DMS79 treated with DMSO at 0.1 percent for 48 hours (cell line): ENCODE measurements around the gene SRC.

Experiments used
- DNase-seq: peaks from one replicate; lab custom pipeline; 2025; lab: John Stamatoyannopoulos, UW

The SRC gene

DNA sequence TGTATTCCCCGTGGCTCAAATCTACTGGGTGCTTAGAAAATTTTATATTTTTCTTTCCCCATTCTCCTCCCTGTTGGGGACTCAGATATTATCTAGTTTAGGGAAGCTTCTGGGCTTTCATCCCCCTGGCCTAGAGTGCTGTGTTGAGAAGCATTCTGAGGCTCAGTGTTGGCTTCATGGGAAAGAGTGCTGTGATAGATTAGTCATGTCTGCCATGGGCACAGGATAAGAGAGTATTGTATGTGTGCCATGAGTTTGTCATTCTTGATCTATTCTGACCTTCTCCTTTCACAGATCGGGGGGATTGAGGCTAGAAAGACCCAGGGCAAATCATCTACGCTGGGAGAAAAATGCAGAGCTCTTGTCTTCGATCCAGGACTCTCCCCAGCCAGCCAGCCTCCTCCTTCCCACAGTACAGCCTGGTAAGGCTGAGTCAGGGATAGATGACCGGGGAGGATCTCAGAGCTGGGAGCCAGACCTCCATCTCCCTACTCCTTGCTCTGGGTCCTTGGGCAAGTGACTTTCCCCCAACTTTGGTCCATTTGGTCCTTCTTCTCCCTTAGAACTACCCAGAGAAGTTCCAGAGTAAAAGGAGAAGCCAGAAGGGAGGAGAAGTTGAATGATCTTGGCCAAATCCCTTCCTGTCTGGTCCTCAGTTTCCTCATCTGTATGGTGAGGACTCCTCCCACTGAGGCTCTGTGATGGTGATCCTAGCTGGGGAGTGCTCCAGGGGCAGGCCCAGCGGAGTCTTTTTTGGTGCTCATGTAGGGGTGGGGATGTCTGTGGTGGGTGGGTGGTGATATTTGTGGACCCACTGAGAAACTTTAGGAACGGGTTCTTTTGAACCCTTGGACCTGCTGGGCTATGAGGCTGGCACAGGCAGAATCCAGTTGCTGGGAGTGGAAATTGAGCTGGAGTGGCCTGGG is 5.0 kb downstream of the SRC start:
- DNase-seq: no peak

DNA sequence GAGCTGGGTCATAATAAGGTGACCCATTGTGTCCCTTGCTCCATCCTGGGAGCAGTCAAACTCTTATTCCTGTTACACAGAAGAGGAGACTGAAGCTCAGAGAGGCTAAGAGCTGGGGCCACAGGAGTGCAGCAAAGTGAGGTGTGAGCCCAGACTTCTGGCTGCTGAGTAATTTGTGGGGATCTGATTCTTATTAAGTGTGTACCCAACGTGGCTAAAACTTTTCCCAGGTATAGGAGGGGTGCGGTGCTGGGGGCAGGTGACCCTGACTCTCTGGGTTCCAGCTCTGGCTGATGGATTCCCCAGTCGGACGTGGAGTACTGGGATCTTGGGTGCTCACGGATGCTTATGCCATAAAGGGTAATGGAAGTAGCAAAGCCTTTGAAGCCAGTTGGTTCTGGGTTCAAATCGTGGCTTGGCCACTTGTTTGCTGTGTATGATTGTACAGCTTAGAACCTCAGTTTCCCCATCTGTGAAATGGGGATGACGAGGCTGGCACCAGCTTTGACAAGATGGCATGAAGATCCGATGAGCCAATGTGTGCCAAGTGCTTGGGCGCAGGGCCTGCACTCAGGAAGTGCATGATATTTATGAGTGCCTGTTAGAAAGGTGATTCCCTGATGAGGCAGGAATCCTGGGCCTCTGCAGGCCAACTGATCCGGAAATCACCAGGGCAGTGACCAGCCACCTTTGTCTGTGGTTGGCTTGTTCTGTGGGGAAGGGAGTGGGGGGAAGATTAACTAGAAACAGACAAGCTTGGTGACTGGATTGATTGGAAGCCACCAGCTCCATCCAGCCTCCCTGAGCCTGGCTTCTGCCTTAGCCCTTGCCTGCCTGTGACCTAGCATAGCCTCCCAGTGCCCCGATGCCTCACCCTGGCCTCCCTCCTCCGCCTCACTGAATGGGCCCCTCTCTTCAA is 6.0 kb downstream of the SRC start:
- DNase-seq: no peak

DNA sequence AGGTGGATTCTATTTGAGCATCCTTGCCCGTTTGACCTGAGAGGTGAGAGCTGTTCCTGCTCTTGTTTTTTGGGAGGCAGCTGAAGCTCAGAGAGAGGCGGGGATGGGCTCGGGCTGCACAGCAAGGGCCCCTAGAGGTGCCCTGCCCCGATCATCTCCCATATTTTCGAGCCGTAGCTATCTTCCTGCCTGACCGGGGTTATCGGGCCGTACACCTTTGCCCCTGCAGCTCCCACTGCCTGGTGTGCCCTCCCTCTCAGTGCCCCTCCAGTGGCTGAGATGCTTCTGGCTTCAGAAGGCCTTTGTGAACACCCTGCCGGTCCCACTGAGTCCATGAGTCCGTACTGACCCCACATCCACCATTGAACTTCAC is 6.7 kb downstream of the SRC start:
- no peak for DNase-seq

DNA sequence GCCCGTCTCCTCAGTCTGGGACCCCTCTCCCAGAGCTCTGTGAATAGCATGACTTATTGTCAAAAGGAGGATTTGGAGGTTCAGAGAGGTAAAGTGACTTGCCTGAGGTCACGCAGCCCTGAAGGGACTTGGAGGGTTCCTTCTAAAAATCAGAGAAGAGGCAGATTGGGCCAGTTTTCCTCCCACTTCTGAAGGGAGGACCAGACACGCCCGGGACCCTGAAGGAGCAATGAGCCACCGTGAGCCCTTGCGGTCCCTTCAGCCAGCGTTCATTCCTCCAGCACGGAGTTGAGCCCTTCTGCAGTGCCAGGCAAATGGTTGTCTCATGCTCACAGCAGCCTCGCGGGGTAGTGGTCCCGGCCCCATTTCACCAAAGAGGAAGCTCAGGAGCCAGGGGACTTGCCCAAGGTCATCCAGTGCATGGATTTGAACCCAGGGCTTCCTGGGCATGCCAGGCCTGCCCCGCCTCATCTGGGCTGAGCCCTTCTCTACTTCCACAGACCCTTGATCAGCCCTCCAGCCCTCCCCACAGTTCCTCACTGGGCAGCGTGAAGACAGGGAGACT is 7.4 kb downstream of the SRC start:
- no peak for DNase-seq

DNA sequence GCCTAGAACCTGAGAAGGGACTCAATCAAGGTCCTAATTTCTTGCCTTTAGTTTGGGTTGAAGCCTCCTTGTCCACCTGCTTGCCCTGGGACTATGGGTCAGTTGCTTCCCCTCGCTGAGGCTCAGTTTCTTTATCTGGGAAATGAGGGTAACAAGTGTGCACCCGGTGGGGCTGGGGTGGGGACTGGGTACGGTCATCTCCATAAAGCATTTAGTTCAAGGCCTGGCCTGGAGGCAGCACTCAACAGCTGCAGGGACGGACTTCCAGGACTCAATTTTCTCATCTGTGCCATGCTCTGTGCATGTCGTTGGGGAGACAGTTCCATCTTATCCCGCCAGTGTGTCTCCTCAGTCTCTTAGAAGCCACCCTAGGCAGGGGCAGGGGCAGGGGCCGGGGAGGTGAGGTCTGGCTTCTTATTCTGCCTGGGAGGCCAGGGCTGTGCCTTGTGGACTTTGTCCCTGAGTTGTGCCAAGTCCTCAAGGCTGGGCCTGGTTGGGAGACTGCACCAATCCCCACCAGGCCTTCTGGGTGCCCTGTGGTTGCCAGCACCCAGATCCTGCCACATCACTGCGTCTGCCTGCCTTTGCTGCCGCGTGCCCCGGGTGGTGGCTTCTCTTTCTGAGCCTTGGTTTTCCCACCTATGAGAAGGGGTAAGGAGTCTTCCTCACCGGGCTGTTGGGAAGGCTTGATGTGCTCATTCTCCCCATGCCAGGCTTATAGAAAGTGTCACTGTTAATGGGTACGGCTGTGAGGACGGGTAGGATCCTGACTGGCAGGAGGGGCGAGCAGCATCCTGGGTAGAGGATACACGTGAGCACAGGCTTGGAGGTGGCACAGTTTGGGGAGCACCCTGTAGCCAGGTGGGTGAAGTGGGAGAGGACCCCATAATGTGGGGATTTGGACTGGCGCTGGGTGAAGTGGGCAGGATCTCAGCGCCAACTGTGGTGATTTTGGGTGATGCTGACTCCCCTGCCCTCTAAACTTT is 8.6 kb downstream of the SRC start:
- no peak for DNase-seq

DNA sequence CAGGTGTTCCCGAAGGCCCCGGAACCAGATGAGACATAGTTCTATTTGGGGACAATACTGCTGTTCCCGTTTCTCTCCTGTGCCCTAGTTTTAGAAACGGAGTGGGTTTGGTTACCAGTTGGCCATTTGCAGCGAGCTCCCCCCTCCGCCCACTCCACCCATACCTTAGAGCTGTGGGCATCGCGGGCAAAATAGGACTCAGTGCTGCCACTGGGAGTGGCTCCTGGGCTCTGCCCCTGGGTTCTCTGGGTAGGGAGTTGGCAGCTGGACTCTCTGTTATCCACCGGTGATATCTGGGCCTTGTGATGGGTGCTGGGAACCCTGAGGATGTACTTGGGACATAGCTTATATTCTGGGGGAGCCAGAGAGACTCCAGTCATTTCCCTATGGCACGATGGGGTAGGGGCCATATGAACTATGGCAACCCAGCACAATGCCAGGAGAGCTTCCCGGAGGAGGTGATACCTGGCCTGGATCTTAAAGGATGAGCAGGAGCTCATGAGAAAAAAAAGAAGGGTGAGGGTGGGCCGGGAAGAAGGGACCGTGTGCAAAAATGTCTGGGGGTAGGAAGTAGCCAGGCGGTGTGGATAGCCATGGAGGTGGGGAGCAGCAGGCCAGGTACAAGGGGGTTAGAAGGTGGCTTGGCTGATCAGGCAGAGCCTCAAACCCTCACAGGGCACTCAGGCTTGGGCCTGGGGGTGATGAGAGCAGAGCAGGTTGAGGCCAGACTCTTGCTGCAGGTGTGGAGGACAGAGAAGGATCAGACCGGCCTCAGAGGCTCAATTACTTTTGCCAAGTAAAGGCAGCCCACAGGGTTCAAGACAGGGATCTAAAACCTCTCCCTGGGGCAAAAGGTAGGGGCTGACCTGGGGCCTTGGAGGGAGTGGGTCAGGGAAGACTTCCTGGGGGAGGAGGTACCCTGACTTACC is 9.6 kb downstream of the SRC start:
- no peak for DNase-seq

DNA sequence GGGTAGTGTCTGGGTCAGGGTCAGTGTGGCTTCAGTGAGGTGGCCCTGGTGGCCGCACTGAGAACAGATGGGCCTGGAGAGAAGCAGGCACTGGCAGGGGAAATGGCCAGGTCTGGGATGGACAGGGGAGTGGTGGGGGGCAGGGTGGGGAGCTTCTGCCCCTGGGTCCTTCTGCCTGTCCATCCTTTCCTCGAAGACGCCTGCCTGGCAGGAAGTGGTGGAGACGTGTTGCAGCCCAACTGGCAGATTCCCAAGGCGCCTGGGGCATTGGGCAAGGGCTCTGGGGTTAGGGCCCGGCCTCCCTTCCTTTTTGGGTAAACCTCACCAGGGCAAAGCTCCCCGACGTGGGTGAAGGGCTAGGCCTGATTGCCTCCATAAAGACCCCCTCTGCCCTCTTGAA is 10.4 kb downstream of the SRC start:
- DNase-seq: no peak

DNA sequence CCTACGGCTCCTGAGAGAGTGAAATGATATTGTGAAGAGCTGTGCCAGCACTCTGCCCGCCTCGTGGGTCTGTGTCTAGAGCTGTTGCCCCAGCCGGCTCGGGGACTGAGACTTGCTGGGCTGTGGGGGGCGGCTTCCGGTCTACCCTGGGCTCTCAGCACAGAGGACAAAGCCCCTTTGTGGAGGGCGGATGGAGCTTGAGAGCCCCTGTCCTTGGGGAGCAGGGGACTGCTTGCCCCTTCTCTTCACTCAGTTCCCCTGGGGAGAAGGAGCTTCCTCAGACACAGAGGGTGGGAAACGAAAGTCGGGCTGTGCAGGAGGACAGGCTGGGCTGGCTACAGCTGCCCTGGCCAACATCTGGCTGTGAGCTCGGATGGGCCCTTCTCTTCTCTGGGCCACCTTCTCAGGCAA is 11.0 kb downstream of the SRC start:
- no peak for DNase-seq

DNA sequence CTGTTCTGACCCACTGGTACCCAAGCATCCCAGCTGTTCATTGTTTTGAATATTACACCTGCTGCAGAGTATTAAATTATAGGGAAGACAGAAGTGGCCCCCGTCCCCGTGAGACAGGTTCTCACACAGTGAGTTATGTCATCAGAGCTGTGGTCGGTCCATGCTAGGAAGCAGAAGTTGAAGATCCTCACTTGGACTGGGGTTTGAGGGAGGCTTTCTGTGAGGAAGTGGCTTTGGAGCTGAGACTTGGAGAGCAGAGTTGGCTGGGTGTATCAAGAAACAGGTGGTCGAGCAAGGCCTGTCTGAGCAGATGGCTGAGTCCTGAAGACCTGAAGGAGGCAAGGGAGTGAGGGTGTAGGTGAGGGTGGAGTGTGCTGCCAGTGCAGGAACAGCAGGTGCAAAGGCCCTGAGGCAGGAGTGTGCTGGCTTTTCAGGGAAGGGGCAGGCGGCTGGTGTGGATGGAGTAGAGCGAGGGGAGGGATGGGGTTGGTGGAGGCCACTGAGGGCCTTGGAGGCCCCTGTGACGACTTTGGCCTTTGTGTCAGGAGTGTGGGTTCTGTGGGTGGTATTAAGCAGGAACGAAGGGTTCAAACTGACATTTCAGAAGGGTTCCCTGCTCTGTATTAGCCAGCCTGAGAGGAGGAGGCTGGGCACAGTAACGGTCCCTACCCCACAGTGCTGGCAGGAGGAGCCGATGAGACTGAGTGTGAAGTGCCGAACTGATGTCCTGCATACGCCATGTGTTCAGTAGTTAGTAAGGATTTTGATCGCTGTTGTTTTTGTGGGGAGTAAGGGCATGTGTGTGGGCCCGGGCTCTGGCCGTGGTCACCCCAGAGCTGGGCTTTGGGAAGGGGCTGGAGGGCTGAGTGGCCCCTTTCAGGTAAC is 11.8 kb downstream of the SRC start:
- DNase-seq: no peak

DNA sequence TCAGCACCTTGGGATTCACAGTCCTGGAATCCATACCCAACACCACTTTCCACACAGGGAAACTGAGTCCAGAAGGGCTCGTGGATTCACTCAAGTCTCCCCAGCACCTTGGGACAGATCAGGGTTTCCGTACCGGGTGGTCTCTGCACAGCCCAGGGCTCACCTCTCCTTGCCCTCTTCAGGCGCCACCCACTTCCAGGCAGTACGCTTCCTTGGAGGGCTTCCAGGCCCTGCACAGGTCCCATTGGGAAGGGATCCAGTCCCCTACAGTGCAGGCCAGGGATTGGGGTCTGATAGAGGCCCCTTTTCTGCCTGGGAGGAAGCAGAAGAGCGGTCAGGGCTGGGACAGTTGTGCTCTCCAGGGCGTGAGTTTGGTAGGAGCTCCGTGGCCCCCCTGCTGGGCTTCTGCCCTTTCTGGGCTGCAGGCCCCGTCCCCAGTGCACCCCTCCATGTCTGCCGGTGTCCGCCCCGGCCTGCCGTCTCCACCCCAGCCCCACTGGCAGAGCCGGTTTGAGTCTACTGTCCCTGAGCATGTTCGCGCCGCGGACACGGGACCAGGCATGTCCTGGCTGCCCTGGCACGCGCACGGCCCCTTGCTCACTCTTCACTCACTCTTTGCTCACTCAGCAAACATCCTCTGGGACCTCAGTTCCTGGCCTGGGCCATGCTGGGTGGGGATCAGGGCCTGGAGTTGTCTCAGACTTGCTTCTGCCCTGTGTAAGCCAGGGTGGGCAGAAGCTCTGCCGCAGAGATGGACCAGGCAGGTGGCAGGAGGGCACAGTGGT is 12.6 kb downstream of the SRC start:
- DNase-seq: no peak

DNA sequence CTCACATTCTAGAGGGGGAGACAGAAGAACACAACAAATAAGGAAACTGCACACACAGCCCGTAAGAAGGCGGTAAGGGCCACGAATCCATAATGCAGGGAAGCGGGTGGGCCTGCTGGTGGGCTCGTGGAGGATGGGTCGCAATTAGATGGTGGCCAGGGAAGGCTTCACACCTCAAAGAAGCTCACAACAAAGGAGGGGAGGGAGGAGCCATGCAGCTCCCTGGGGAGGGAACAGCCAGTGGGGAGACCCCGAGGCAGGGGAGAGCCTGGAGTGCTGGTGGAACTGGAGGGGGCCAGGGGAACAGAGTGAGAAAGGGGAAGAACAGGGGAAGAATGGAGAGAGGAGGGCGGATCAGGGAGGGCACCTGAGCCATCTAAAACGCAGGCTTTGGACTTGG is 13.4 kb downstream of the SRC start:
- no peak for DNase-seq

DNA sequence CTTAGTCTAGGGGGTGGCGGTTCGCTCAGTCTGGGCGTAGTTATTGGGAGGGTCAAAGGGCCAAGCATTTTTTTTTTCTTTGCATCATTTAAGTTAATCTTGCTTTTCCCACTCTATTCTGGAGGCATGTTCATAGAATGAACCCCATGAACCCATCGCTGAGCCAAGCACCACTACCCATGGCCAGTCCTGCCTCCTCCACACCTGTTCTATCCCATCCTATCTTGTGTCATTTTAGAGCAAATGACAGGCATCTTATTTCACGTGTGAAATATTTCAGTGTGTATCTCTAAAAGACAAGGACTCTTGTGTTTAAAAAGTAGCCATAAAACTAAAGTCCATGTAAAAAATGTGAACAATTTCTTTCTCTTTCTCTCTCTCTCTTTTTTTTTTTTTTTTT is 13.9 kb downstream of the SRC start:
- no peak for DNase-seq

DNA sequence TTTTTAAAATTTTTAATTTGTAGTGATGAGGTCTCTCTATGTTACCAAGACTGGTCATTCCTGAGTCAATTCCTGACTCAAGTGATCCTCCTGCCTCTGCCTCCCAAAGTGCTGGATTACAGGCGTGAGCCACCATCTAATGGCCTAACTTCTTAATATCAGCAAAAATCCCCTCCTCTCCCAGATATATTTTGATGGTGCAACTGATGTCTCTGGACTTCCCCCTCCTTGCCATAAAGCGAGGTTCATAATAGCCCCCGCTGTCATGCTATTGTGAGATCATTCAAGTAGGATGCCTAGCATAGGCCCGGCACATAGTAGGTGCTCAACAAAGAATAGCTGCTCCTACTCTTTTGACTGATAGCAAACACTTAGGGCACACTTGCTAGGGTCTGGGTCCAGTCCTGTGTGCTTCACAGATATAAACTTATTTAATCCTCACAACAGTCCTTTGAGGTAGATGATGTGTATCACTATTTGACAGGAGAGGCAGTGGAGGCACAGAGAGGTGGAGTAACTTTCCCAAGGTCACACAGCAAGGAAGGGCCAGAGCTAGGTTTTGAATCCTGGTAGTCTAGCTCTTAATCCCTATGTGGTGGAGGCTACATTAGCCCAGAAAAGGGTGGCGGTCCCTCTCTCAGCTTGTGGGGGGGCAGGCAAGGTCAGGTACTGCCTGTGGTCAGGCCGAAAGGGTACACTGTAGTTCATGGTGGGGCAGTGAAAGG is 14.6 kb downstream of the SRC start:
- DNase-seq: no peak

DNA sequence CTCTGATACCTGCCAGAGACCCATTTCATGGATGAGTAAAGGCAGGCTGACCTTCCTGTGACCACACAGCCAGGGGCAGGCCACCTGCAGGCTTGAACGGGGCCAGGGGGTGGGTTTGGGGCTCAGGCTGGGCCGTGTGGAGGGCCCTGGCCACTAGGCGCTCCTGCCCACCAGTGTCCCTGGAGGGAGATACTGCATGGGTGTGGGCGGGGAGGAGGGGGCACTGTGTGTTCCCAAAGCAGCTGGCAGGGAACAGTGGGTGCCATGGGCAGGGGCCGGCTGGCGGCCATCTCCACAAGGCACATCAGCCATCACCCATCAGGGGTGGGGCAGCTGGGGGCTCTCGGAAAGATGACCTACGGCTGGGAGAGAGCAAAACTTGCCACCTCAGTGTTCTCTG is 15.4 kb downstream of the SRC start:
- DNase-seq: no peak

DNA sequence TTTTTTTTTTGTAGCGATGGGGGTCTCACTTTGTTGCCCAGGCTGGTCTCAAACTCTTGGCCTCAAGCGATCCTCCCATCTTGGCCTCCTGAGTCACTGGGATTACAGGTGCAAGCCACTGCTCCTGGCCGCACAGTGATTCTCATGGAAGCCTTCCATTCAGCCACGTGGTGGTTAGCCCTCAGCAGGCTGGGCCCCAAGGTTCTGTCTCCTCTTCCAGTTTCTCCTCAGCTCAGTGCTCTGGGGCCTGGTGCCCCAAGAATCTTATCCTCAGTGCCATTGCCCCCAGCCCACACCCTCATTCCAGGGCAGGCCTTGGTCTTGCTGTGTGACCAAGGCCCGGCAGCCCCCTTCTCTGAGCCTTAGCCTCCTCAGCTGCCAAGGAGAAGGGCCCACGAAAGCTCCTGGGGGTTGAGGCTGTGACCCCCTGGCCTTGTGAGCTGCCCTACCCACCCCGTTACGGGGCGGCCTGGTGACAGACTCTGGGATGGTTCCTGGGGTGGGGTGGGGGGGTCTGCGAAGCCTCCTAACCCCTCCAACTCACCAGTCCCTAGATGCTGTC is 16.4 kb downstream of the SRC start:
- DNase-seq: no peak

DNA sequence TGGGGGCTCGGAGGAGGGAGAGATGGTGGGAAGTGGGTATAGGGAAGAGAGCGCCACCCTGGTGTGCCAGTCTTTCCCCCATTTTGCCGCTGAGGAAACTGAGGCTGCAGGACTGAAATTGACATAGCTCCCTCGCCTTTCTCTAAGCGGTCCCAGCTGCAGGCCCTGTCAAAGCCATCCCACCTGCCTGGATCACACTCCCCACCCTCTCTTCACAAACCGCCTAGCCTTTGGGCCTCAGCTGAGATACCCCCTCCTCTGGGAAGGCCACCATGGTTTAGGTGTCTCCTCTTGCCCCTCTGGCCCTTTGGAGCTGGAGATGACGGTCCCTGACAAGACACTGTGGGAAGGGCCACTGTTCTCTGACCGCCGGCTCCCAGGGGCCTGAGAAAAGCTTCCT is 16.9 kb downstream of the SRC start:
- DNase-seq: no peak

DNA sequence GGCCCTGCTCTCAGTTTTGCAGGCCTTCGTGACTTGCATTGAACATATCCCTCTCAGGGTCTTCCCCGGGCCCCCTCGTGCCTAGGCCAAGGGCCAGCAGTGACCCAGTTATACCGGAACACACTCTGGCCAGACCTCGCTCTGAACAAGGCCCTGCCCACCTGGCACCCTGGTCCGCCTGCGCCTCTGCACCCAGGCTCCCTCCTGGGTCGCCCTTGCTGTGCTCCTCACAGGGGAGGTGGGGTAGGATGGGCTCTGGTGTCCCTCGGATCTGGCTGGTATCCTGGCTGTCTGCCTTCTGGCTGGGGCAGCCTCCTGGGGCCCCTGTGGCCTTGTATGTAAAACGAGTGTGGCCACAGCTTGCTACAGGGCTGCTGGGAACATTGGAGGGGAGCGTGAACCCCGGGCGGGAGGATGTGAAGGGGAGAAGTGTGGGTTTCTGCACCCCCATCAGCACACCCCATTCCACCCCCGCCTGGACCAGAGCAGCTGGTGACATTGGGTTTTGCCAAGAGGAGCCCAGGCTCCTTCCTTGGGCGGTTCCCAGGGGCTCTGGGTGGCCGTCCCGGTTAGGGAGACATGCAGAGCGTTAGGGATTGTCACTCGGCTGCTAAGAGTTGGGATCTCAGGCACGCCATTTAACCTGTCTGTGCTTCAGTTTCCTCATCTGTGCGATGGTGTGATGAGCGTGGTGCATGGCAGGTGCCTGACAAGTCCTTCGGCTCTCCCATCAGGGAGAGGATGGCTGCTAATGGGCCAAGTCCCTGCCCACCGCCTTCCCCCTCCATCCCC is 17.5 kb downstream of the SRC start:
- no peak for DNase-seq
